ENCODE measurements around the gene ADGRG3. TPM values are rescaled to one million over a fixed set of nuclear protein-coding genes. Genes with fewer than 3 reads are reported as not detected.
A peak's percentile ranks its signal among the peaks of the same experiment; 100 is the strongest.

ADGRG3 gene
- total and polyA plus RNA-seq, 2 of the 13 experiments (the other 11 are each of a cell fraction or from before 2014, with no cell fraction given) = 2.7 to 11.8 TPM

- DNase-seq (ENCODE audit: low spot score) (no peak), ATAC-seq (peak; percentile 4; the same call in 2 of the 3 replicates), FAIRE-seq (no peak)
- WGBS (ENCODE audit: low lambda C conversion rate) = 40% methylated on average over 10 of the region's 11 CpGs
- no peaks in the 10 kb centered on the region for H4K20me1 ChIP-seq (ENCODE audit: insufficient read depth, low read length)
- H3K36me3 ChIP-seq (replicated peaks in 1 of 2; ENCODE audit: control insufficient read depth in 1 of 2, insufficient read depth in 2 of 2, low read length in 2 of 2) = no peaks in the 10 kb centered on the region
- no peaks in the 10 kb centered on the region for H3K27me3 ChIP-seq (ENCODE audit: control insufficient read depth in 1 of 2, insufficient read depth in 2 of 2, low read length in 2 of 2)
- no peak overlapping the region for H3K27ac ChIP-seq (ENCODE audit: extremely low read length, insufficient read depth, low read length)
- H3K4me3 ChIP-seq (replicated peaks in 1 of 3; ENCODE audit: insufficient read depth in 1 of 3, low read depth in 2 of 3, low read length in 3 of 3) = no peak overlapping the region
- H3K9ac ChIP-seq (ENCODE audit: insufficient read depth, low read depth, low read length) = no peak overlapping the region
- no peak for TF ChIP-seq ZNF597 (CRISPR knock-in tag; IDR thresholded peaks at IDR 0.05)
- TF ChIP-seq ZSCAN21 (CRISPR knock-in tag; IDR thresholded peaks at IDR 0.05; ENCODE audit: borderline replicate concordance) = 0 out of 2 replicates have a peak, but pooled peaks have one; percentile 26
- no TSS peak for BruUV-seq (replicated peaks)
- ChIA-PET CTCF (ENCODE audit: low intra/inter-chr PET ratio, low total read pairs) (interaction anchor here (1.4 to 2.5 kb wide), 4 partner anchors 74 to 283 kb away, joined by 3 to 11 read pairs (median 8); no protein-coding TSS in a partner anchor), POLR2A (interaction anchor here (0.7 to 1.0 kb wide), 3 partner anchors 13 to 19 kb away, joined by 3 to 4 read pairs (median 4); partner anchors contain the start of gene KATNB1)
- in situ Hi-C loops (cut with HindIII; ENCODE audit: extremely low pct_ligation_motif_present, low pct_unique_long_range_greater_than_20kb) (no loop called here), intact Hi-C loops (cut with micrococcal nuclease; ENCODE audit: unreplicated experiment) (loop anchor here (5.0 kb wide), 1 partner anchor 60 kb away; no protein-coding TSS in a partner anchor)
- H2AFZ ChIP-seq (ENCODE audit: low read length) = no peak overlapping the region
- H3K4me2 ChIP-seq (ENCODE audit: low read depth, low read length) = 0 out of 2 replicates have a peak overlapping the region, but pooled peaks have one; percentile 4
- no peaks in the 10 kb centered on the region for H3K79me2 ChIP-seq (ENCODE audit: insufficient read depth, low read length)
- no peaks in the 10 kb centered on the region for H3K9me3 ChIP-seq (ENCODE audit: low read length)
- peaks cover 29% of the 10 kb centered on the region for H3K4me1 ChIP-seq (ENCODE audit: insufficient read depth, low read length)
Measured at GRCh38 chr16:57722651-57723050, 54.5 kb downstream of the ADGRG3 start.

GRCh38 chr16:57723170-57723569, 55.1 kb downstream of the ADGRG3 start:
- Histone ChIP-seq H3K9me3 (ENCODE audit: low read length) (no peaks in the 10 kb centered on the region), H3K79me2 (ENCODE audit: insufficient read depth, low read length) (no peaks in the 10 kb centered on the region), H4K20me1 (ENCODE audit: insufficient read depth, low read length) (no peaks in the 10 kb centered on the region), H2AFZ (ENCODE audit: low read length) (no peak overlapping the region), H3K36me3 (replicated peaks in 1 of 2; ENCODE audit: control insufficient read depth in 1 of 2, insufficient read depth in 2 of 2, low read length in 2 of 2) (no peaks in the 10 kb centered on the region), H3K9ac (ENCODE audit: insufficient read depth, low read depth, low read length) (no peak overlapping the region), H3K4me2 (ENCODE audit: low read depth, low read length) (0 out of 2 replicates have a peak overlapping the region, but pooled peaks have one; percentile 4), H3K4me1 (ENCODE audit: insufficient read depth, low read length) (peaks cover 29% of the 10 kb centered on the region), H3K4me3 (replicated peaks in 1 of 3; ENCODE audit: insufficient read depth in 1 of 3, low read depth in 2 of 3, low read length in 3 of 3) (no peak overlapping the region), H3K27ac (ENCODE audit: extremely low read length, insufficient read depth, low read length) (no peak overlapping the region), H3K27me3 (ENCODE audit: control insufficient read depth in 1 of 2, insufficient read depth in 2 of 2, low read length in 2 of 2) (no peaks in the 10 kb centered on the region)
- peak; percentile 20; the same call in 2 of the 3 replicates for ATAC-seq
- CTCF ChIA-PET (ENCODE audit: low intra/inter-chr PET ratio, low total read pairs) = interaction anchor here (0.9 to 2.5 kb wide), 5 partner anchors 59 to 282 kb away, joined by 3 to 11 read pairs (median 5); no protein-coding TSS in a partner anchor
- in situ Hi-C loops (cut with HindIII; ENCODE audit: extremely low pct_ligation_motif_present, low pct_unique_long_range_greater_than_20kb) = no loop called here
- no TSS peak for BruUV-seq (replicated peaks)
- POLR2A ChIA-PET = interaction anchor here (0.7 to 1.0 kb wide), 3 partner anchors 12 to 19 kb away, joined by 3 to 4 read pairs (median 4); partner anchors contain the start of gene KATNB1
- intact Hi-C loops (cut with micrococcal nuclease; ENCODE audit: unreplicated experiment) = loop anchor here (5.0 kb wide), 1 partner anchor 59 kb away; no protein-coding TSS in a partner anchor
- 30% methylated on average over 7 of the region's 7 CpGs for WGBS (ENCODE audit: low lambda C conversion rate)
- FAIRE-seq = no peak
- DNase-seq (ENCODE audit: low spot score) = peak; percentile 42
- no peak for TF ChIP-seq TGIF2 (CRISPR knock-in tag; IDR thresholded peaks at IDR 0.05)
- TF ChIP-seq MEIS1 (CRISPR knock-in tag; IDR thresholded peaks at IDR 0.05; ENCODE audit: borderline replicate concordance) = no peak
- TF ChIP-seq RXRA (CRISPR knock-in tag; IDR thresholded peaks at IDR 0.05) = 0 out of 2 replicates have a peak, but pooled peaks have one; percentile 35
- TF ChIP-seq PRDM10 (CRISPR knock-in tag; IDR thresholded peaks at IDR 0.05; ENCODE audit: low read depth) = no peak
- 0 out of 2 replicates have a peak, but pooled peaks have one; percentile 30 for TF ChIP-seq ZSCAN25 (CRISPR knock-in tag; IDR thresholded peaks at IDR 0.05)
- no peak for TF ChIP-seq TSC22D2 (CRISPR knock-in tag; IDR thresholded peaks at IDR 0.05; ENCODE audit: borderline replicate concordance)
- TF ChIP-seq ZNF619 (CRISPR knock-in tag; IDR thresholded peaks at IDR 0.05) = 0 out of 2 replicates have a peak, but pooled peaks have one; percentile 43
- no peak for TF ChIP-seq ZNF143 (CRISPR knock-in tag; IDR thresholded peaks at IDR 0.05)
- TF ChIP-seq AGO2 (optimal IDR thresholded peaks at IDR 0.05; ENCODE audit: low read depth, low read length) = no peak
- TF ChIP-seq EHMT2 (IDR thresholded peaks at IDR 0.05; ENCODE audit: borderline replicate concordance, low read depth, low read length) = no peak

Measured in HepG2 (cell line).